Measurements from ENCODE around the gene USP15.

DNA sequence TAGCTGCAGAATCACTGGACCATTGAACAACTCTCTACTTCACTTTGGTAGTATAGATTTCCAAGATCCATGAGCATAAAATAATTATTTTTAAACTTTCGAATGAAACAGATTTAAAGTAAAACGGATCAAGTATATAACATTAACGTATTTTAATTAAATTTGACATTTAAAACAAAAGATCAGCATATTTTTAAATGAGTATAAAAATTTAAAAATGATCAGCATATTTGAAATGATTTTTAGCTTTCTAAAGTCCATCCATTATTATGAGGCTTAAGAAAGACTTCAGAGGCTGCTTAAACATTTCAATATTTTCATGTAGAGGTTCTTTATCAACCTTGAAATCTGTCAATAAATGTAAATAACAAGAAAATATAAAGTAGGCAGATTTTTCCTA, 5.2 kb upstream of the USP15 start:
- TF ChIP-seq, protein P1, sequence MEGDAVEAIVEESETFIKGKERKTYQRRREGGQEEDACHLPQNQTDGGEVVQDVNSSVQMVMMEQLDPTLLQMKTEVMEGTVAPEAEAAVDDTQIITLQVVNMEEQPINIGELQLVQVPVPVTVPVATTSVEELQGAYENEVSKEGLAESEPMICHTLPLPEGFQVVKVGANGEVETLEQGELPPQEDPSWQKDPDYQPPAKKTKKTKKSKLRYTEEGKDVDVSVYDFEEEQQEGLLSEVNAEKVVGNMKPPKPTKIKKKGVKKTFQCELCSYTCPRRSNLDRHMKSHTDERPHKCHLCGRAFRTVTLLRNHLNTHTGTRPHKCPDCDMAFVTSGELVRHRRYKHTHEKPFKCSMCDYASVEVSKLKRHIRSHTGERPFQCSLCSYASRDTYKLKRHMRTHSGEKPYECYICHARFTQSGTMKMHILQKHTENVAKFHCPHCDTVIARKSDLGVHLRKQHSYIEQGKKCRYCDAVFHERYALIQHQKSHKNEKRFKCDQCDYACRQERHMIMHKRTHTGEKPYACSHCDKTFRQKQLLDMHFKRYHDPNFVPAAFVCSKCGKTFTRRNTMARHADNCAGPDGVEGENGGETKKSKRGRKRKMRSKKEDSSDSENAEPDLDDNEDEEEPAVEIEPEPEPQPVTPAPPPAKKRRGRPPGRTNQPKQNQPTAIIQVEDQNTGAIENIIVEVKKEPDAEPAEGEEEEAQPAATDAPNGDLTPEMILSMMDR (IDR thresholded peaks at IDR 0.05): no peak
- no peak for TF ChIP-seq EP300 (IDR thresholded peaks at IDR 0.05)
- TF ChIP-seq POLR2A (IDR thresholded peaks at IDR 0.05): no peak

All from tibial nerve (tissue), 4 donors.